Stimulated activated CD4-positive, alpha-beta T cell treated with anti-CD3 and anti-CD28 coated beads, Interleukin-4, amount 100 ng/mL, for 4 hours (primary cell): ENCODE measurements around the gene CLCN3.
"Not testable (repeated sequence)": the region's sequence is repeated elsewhere in the genome, so short reads cannot be mapped to it uniquely, and the experiment has no call there.

ENCODE experiments used
- DNase-seq, 2 experiments: peaks; one replicate each; pipeline ENCODE4 v3.0.0-alpha.2; 2020

Gene CLCN3

GRCh38 chr4:169618286-169618685 lies 2.1 kb upstream of the CLCN3 start:
- DNase-seq: no peak

- DNase-seq: no peak
These were observed 1.4 kb upstream of the CLCN3 start for GRCh38 chr4:169618986-169619385.

DNA sequence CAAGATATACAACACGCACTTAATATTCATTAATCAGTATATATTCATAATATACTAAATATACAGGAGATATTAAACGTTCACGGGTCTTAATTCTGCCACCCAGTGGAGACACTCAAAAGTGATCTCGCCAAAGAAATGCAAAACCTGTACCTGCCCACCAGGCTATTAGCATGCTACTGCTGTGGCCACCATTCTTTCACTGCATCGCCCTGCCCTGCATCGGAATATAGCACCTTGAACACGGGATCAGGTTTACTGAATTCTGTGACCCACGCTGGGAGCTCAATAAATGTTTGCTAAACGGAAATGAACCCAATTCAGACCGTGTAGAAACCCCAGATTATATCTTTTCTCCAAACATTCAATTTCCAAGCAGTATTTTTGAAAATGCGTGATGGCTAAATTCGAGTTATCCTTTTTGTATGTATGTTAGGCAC lies 840 bp upstream of the CLCN3 start:
- peak in 1 of 2 experiments; percentile 46 for DNase-seq

GRCh38 chr4:169620880-169621248 lies 486 bp downstream of the CLCN3 start:
- DNase-seq: no peak

GRCh38 chr4:169621731-169622492 lies 1.5 kb downstream of the CLCN3 start:
- peak in 1 of 2 experiments; percentile 7 for DNase-seq

- DNase-seq: no peak
These were observed 2.2 kb downstream of the CLCN3 start for GRCh38 chr4:169622566-169622965.

GRCh38 chr4:169624012-169624411 lies 3.6 kb downstream of the CLCN3 start:
- not testable (repeated sequence) for DNase-seq

GRCh38 chr4:169625886-169626285 lies 5.5 kb downstream of the CLCN3 start:
- DNase-seq: no peak

- DNase-seq: no peak
These were observed 6.2 kb downstream of the CLCN3 start for GRCh38 chr4:169626331-169627282.

- no peak for DNase-seq
These were observed 6.9 kb downstream of the CLCN3 start for GRCh38 chr4:169627307-169627706.

- DNase-seq: no peak
These were observed 8.2 kb downstream of the CLCN3 start for GRCh38 chr4:169628579-169628978.

GRCh38 chr4:169630069-169630468 lies 9.7 kb downstream of the CLCN3 start:
- DNase-seq: no peak

- no peak for DNase-seq
These were observed 12.5 kb downstream of the CLCN3 start for GRCh38 chr4:169632896-169633295.

DNA sequence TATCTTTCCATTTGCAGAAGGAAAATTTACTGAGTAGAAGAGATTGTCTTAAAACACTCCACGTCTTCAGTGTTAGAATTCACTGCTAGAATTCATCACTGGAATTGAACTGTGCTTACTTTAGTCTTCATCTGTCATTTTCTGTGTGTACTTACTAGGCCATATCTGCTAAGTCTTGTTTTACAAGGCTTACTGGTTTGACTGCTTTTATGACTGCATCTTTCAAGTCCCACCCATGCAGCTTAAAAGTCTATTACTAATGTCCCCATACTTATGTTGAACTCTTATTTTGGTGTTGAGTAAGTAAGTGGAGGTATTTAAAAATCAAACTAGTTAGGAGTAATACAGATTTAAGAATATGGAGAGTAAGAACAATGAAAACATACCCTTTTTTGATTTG lies 14.6 kb downstream of the CLCN3 start:
- no peak for DNase-seq

DNA sequence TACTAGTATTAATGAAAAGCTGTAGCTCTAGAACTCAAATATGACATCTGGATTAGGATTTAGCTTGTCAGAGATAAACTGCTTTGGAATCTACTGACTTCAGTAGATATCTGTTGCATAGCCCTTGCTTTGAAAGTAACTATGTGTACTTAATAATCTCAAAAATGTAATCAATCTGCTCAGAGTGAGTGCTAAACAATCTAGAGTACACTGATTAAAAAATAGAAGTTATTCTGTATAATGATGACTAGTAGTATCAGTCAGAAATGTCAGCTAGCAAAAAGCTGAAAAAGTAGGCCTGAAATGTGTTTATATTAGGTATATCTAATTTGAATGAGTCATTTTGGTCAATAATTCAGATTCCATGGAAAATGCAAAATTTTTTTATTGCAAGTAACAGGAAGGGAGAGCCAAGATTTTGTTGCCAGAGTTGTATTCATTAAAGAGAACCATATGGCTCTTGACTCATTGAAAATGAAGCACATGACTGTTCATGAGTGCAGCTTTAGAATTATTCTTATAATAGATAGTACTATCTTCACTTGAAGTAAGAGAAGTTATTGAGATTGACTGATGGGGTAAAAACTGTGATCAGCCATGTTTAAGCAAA lies 20.0 kb downstream of the CLCN3 start:
- no peak for DNase-seq

GRCh38 chr4:169644802-169645201 lies 24.4 kb downstream of the CLCN3 start:
- DNase-seq: no peak

DNA sequence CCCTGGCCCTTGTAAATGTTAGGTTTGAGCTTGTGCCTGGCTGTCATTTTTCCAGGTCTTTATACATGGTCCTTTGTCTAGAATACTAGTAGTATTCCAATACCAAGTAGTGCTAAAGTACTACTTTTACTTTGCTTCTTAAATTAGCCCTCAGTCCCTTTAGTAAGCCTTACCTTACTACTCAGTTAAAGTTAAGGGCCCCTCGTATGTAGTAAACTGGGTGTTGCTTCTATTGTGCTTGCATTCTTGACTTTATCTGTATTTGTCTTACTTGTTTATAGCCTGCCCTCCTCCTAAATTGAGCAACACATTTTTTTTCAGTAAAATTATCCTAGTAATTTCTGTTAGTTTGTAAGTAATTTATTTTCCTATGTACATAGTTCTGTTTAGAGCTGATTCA lies 25.2 kb downstream of the CLCN3 start:
- no peak for DNase-seq

GRCh38 chr4:169649545-169650226 lies 29.3 kb downstream of the CLCN3 start:
- no peak for DNase-seq

- DNase-seq: no peak
These were observed 30.0 kb downstream of the CLCN3 start for GRCh38 chr4:169650227-169650936.

DNA sequence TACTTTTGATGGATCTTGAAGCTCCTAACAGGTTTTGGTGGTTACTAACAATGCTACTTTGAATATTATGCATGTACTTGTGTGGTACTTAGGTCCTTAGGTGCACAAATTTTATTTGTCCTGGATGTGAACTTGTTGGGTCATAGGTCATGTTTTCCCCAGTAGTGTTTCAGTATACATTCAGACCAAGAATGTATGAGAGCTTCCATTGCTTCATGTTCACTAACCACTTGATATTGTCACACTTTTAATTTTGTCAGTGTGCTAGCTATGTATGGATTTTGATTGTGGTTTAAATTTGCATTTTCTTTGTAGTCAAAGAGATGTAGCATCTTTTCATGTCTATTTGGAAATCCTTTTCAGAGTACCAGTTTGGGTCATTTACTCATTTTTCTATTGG lies 32.2 kb downstream of the CLCN3 start:
- no peak for DNase-seq

DNA sequence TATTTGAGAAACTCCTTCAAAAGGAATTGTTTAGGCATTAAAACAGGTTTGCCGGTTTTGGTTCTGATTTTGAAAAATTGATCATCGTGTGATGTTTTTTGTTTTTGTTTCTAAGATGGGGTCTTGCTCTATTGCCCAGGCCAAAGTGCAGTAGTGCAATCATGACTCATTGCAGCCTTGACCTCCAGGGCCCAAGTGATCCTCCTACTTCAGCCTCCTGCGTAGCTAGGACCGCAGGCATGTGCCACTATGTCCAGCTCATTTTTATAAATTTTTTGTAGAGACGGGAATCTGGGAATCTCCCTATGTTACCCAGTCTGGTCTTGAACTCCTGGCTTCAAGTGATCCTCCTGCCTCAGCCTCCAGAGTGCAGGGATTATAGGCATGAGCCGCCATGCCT lies 35.0 kb downstream of the CLCN3 start:
- no peak for DNase-seq

- no peak for DNase-seq
These were observed 37.2 kb downstream of the CLCN3 start for GRCh38 chr4:169657470-169658107.
